Muscle of back (tissue), 11 donors: ENCODE measurements around the gene GNB1. TPM values are rescaled to one million over a fixed set of nuclear protein-coding genes. Genes with fewer than 3 reads are reported as not detected.

Experiments used
- DNase-seq, 3 donors: peaks; one replicate each; pipeline versions ENCODE4 v3.0.0 to v3.0.0-alpha.2; 2013
- polyA plus RNA-seq, 10 donors: library from polyadenylated mRNA; unstranded; fragments of 120-200 nt; gene quantifications; one replicate each; pipeline ENCODE4 v1.2.1, GENCODE V29; 2013; ENCODE audit not compliant: insufficient read length in 10 of 10

The GNB1 gene
- polyA plus RNA-seq, 10 donors = 161 to 221 (median 178) TPM

DNA sequence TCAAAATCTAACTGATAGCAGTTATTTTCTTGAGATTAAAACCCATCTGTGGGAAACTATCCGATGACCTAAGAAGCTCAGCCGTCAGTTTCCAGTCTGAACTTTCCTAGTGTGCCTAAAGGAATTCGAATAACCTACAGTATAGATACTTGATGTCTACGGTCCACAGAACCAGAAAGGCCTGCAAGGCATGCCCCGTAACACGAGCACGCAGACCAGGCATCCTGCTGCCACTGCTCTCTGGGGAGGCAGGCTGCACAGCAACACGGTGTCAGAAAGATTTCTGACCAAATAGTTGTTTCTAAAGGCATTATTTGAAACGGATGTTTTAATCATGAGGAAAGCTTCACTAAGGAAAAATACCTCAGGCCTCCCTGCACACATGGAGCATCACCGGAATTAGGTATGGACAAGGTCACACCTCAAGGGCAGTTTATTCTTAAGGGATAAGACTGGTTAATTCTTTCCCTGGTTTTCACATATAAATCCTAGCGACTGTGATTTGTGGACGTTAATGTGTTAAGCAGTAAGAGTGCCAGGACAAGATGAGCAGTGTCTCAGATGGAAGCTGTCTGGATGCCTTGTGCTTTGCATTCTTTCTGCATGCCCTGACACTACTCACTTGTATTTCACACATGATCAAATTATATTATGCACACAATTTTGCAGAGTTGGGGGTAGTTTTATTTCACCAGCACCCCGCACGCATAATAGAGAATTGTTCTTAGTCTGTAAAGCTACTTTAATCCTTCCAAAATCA, 63.6 kb downstream of the GNB1 start:
- DNase-seq = no peak

GRCh38 chr1:1826356-1827088, 64.4 kb downstream of the GNB1 start:
- no peak for DNase-seq

GRCh38 chr1:1825217-1825616, 65.7 kb downstream of the GNB1 start:
- DNase-seq = no peak

DNA sequence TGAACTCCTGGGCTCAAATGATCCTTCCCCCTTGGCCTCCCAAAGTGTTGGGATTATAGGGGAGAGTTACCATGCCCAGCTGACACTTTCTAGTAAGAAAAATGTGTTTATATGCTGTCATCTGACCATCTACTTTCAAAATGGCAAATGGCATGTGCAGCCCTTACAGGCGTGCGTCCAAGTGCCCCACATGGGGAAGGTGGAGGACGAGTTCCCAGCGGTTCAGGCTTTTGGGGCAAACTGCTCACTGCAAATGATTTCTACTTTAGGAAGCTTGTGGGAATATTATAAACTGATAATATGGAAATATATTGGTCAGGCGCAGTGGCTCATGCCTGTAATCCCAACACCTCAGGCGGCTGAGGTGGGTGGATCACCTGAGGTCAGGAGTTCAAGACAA, 71.1 kb downstream of the GNB1 start:
- DNase-seq = no peak

- DNase-seq = no peak
These were observed 73.7 kb downstream of the GNB1 start for GRCh38 chr1:1817221-1817620.

DNA sequence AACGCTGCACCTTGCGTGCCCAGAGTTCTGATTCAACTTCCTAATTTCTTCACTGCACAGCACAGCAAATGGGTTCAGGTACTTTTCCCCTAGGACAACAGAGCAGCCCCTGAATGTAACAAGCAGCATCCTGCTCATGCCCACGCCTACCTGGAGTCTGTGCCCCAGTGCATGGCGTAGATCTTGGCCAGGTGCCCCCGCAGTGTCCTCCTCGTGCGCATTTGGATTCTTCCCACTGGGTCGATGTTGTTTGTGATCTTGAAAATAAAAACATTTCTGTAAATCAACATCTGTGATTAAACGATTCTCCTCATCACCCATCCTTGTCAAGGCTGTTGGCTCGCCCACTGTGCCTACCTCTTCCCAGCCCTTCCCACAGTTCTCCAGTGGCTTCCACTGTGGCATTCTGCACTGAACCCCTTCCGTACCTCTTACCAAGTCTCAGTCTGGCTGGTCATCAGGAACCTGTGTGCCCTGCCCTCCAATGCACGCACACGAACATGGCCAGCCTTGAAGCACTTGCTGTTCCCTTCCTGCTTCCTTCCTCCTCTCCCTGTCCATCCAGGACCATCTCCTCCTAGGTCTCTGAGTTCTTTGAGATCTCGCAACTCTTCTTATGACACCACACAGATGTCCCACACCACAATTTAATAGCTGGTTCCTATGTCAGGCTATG, 75.1 kb downstream of the GNB1 start:
- no peak for DNase-seq

GRCh38 chr1:1809489-1809888, 81.4 kb downstream of the GNB1 start:
- DNase-seq = no peak

DNA sequence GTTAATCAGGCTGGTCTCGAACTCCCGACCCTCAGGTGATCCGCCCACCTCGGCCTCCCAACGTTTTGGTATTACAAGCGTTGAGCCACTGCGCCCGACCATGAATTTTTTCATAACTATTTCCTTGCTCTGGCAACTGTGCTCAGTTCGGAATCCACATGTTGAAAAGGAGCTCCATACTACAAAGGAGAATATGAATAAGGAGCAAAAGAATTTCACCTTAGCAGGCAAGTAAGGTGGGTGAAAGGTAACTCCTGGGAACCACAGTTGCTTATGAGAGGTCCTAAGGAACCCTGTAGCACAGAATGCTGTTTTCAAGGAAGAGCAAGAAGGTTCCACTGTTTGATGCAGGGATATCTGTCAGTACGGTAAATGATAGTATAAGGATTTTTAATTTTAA, 82.7 kb downstream of the GNB1 start:
- no peak for DNase-seq

DNA sequence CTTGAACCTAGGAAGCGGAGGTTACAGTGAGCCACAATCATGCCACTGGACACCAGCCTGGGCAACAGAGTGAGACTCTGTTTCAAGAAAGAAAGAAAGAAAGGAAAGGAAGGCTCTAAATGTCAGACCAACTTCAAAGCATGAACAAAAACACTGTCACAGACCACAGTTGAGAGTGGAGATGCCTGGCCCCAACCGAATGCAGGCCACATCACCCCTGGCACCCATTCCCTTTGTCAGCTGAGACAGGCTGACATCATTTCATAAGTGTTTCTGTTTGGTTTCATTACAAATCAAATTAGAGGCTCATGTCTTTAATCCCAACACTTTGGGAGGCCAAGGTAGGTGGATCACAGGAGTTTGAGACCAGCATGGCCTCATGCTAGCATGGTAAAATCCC, 84.0 kb downstream of the GNB1 start:
- DNase-seq = no peak

DNA sequence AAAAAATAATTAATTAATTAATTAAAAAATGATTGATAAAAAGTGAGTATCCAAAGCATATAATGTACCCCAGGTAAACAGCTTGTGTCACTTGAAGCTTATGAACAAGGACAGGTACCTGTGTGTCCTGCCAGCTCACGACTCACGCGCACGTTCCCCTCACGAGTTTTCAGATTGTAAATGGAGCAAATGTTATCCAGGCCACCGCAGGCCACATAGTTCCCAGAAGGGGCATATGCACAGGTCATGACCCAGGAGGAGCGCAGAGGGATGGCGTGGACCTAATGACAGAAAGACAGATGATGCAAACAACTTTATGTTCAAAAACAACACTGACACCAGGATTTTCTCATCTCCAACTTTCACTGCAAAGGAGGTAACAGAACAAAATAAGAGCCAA, 86.6 kb downstream of the GNB1 start:
- DNase-seq = no peak

DNA sequence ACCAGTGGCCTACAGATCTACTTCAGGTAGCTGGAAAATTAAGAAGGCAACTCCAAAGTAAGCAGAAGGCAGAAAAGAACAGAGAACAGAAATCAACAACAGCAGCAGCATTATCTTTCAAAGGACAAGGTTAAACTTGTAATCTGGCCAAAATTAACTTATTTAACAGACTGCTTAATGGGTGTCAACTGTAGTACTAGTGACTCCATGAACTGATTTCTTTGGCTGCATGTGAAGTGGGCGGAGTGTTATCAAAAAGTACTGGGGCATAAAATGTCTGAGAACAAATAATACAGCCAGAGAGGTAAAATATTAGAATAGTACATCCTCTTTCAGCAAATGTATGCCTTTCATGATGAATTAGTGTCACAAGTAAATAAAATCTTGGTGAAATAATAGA, 88.0 kb downstream of the GNB1 start:
- no peak for DNase-seq

DNA sequence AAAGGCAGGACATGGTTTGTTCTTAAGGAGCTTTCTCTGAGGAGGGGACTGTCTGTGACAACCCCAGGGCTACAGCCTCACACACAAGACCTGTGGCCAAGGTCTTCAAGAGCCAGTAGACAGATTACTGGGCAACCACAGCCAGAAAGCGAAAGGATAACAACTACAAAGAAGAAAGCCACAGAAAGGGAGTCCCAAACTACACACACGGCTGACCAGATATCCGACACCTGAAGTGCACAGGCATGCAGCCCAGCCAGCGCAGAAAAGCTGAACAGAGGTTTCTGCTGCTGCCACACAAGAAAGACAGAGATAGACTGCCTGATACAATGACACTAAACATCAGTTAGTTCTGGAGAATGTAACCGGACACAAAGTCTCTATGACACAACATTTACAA, 91.2 kb downstream of the GNB1 start:
- no peak for DNase-seq

- no peak for DNase-seq
These were observed 93.1 kb downstream of the GNB1 start for GRCh38 chr1:1797731-1798341.

GRCh38 chr1:1796466-1796865, 94.4 kb downstream of the GNB1 start:
- DNase-seq = no peak

- no peak for DNase-seq
These were observed 95.9 kb downstream of the GNB1 start for GRCh38 chr1:1794999-1795398.

DNA sequence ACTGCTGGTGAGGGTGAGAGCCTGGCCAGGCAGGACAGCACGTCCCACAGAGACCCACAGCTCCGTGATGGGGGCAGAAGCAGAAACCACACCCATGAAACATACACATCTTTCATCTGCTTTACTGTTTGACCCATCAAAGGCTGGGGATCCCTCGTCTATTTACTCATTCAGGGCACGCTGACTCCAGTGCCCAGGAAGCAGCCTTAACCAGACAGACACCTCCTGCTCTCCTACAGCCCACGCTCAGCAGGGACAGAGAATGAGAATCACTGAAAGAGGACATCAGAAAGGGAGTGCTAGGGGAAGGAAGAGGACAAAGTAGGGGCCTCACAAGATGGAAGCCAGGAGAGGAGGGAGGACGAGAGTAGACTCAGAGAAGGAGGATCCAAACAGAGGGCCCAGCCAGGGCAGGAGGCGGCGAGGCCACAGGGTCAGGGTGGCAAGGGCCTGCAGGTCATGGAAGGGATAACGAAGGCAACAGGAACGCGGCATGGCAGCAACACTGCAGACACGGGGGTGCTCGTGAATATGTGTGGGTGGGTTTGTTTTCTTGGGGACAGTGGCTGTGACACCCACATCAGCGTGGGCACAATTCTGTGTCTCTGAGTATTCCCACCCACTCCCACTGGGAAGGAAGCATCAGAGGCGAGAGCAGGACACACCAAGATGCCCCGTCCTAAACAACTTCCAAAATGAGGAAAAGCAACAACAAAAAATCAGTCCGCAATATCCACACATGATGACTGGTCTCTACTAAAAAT, 97.2 kb downstream of the GNB1 start:
- no peak for DNase-seq

- no peak for DNase-seq
These were observed 102.0 kb downstream of the GNB1 start for GRCh38 chr1:1788646-1789431.

GRCh38 chr1:1788136-1788535, 102.8 kb downstream of the GNB1 start:
- peak in 1 of 3 donors; percentile 30 for DNase-seq

GRCh38 chr1:1786836-1787605, 103.9 kb downstream of the GNB1 start:
- peak in 2 of 3 donors; percentile 27 to 33 for DNase-seq

DNA sequence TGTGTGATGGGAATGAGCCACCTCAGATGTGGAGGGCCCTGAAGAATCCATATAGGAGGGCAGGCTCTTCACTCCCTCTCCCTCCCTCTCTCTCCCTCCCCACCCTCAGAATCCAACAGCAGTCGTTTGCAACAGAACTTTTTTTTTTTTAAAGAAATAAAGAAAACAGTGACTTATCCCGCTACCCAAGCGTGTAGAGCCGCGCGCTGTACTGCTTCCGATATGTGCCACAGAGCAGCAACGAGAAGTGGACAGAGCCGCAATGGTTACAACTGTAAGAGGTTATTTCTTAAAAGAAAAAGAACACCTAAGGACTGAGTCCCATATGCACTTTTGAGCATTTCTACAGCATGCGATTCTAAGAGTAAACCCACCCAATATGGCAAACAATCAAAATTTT, 105.2 kb downstream of the GNB1 start:
- DNase-seq = no peak
